GM15510 (cell line): Measurements from ENCODE around the gene KCNS3.

ENCODE experiments used
- POLR2A ChIP-seq: IDR thresholded peaks from 3 replicates; pipeline ENCODE4 v1.6.1; 2011; ENCODE audit warnings: borderline replicate concordance; ENCODE audit not compliant: insufficient read length; ENCODE audit errors: extremely low read depth

Gene KCNS3, protein sequence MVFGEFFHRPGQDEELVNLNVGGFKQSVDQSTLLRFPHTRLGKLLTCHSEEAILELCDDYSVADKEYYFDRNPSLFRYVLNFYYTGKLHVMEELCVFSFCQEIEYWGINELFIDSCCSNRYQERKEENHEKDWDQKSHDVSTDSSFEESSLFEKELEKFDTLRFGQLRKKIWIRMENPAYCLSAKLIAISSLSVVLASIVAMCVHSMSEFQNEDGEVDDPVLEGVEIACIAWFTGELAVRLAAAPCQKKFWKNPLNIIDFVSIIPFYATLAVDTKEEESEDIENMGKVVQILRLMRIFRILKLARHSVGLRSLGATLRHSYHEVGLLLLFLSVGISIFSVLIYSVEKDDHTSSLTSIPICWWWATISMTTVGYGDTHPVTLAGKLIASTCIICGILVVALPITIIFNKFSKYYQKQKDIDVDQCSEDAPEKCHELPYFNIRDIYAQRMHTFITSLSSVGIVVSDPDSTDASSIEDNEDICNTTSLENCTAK

DNA sequence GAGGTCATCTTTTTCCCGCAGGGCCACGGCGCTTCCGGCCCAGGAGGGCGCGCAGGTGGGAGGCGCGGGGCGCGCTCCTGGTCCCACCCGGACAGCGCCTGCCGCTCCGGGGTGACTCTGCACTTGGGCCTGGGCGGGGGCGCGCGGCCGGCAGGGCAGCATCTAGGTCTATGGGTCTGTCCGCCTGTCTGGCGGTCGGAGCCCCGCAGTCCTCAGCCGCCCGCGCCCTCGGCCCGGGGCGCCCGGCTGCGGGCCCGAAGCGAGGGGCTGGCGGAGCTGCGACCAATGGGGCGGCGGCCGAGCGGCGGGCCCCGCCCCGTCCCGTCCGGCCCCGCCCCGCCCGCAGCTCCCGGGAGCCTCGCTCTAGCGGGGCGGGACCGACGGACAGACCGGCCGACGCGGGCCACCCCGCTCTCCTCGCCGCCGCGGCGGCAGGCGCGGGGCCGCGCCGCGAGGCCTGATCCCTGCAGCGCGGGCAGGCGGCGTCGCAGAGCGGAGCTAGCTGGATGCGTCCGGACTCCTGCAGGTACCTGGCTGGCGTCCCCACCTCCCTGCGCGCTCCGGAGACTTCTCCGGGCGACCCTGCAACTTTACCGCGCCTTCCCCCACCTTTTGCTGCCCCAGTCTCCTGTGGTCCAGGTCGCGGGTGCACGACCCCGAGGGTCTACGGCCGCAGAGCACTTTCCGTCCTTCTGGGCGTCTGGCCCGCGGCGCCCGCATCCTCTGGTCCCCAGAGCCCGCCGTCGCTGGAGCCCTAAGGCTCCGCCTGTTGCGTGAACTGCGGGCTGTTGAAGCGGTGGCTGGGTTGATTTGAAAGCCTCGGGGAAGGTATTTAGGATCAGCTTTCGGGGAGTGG lies at the start of gene KCNS3:
Gene KCNS3, plus strand, starts transcription at position 387 of the 856 bp plus-strand sequence. CDS start 52,342 bp downstream, outside the sequence.
- no peak for TF ChIP-seq POLR2A

GRCh38 chr2:17830053-17831034 lies 48.1 kb upstream of the KCNS3 start:
- TF ChIP-seq POLR2A: no peak

DNA sequence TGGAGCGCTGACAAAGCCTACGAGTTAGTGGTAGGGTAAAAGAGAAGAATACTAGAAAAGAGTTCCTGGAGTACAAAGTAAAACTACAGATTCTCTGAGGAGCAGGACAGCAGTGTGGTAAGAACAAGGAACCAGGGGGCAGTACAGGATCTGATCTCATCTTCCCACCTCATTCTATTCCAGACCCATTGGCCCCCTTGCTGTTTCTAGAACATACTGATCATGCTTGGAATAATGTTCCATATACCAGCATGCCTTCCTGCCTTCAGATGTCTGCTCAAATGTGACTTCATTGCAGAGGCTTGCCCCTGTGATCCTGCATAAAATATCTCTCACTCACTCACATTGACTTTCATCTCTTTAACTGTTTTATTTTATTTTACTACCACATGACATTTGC lies 43.0 kb upstream of the KCNS3 start:
- no peak for TF ChIP-seq POLR2A

DNA sequence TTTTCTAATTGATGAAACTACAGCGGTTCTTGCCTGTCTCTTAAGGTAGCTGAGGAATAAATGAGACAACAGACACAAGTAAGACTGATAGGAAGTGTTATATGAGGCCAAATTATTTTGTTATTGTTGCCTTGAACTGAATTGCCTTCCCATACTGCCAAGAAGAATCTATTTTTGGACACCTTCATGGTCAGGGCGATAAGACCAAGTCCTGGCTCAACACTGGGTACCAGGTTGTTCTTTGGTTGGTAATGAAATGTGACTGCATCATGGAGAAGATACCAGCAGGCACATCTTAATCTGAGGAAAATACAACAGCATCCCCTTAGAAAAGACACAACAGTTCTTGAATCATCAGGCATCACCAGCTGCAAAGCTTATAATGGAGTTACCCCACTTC lies 38.5 kb upstream of the KCNS3 start:
- no peak for TF ChIP-seq POLR2A

DNA sequence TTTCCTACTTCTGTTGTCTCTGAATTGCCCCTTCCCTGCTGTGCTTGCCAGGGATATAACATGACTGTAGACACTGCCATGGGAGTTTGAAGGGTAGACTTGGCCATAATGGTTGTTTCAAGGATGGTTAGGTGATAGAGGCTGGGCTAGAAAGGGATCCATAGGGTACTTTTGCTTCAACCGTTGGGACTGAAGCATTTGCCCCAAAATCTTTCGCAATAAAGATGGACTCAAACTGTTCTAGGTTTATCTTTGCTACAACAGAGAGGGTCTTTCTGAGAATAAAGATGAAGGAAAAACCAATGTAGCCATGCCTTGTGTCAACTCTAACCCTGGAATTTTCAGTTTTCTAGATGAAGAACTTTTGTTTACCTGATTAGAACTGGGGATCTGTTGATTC lies 35.0 kb upstream of the KCNS3 start:
- TF ChIP-seq POLR2A: no peak

DNA sequence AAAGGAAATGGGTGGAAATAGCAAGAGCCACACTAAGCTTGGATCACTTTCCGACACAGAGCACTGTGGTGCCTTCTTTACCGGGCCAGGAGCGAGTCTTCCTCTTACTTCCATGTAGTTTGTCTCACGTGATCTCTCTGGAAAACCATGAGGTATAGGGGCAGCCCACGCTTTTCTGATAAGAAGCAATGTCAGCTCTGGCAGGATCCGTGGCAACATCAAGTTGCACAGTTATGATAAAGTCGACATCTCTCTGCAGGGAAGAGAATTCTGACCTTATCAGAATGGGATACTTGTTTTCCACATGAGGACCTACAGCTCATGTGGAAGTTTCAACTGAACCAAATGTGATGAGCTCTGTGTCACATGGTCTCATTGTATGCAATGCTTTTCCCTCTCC lies 32.7 kb upstream of the KCNS3 start:
- TF ChIP-seq POLR2A: no peak

- no peak for TF ChIP-seq POLR2A
Measured at GRCh38 chr2:17846676-17847075, 31.8 kb upstream of the KCNS3 start.

- TF ChIP-seq POLR2A: no peak
Measured at GRCh38 chr2:17847236-17847635, 31.2 kb upstream of the KCNS3 start.

- TF ChIP-seq POLR2A: no peak
Measured at GRCh38 chr2:17849275-17849674, 29.2 kb upstream of the KCNS3 start.

- TF ChIP-seq POLR2A: no peak
Measured at GRCh38 chr2:17850151-17850550, 28.3 kb upstream of the KCNS3 start.

- no peak for TF ChIP-seq POLR2A
Measured at GRCh38 chr2:17851731-17852585, 26.5 kb upstream of the KCNS3 start.

DNA sequence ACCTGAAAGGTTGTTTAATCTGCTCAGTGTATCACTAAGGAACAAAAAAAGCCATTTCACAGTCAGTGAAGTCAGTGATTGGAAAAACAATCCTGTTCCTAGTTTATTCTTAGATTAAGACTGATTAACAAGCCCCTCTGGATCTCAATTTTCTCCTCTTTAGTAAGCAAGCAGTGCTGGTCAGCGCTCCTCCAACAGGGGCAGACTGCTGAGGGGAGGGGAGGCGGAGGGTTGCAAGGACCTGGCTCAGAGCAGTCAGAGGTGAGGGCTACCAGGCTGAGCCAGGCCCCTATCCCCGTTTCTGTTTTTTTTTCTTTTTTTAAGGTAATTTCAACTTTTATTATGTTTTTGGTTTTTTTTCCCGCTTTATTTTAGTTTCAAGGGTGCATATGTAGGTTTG lies 24.7 kb upstream of the KCNS3 start:
- TF ChIP-seq POLR2A: no peak

- TF ChIP-seq POLR2A: no peak
Measured at GRCh38 chr2:17857021-17857420, 21.4 kb upstream of the KCNS3 start.

DNA sequence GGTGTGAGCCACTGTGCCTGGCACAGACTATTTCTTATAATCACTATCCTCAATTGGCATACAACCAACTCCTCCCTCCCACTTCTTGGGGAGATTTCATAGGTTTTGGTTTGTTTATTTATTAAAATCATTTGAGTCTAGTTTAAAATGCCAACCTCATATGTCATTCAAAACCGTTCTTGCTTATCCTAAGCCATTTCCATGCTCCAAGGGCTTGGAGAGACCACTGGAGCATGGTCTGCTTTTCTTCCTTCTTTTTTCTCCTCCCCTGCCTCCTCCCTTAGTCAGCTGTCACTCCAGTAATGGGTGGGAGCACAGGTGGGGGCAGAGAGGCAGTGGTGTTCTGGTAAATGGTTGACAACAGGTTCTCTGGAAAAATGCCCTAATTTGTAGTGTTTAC lies 20.4 kb upstream of the KCNS3 start:
- no peak for TF ChIP-seq POLR2A

DNA sequence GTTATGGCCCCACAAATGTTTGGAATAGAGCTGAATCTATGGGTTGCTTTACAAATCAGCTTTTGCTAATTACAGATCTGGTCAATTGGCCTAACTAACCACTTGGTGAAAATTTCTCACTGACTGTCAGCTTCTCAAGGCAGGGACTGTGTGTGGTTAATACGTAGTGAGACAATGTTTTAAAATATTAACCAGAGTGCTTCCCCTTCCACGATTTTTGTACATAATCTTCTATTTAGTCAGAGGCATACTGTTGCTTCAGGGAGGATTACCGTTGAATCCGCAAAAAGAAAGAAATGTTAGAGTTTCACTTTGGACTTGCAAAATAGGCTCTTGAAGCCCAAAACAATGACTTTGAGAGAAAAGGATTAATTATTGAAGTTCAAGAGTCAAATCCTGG lies 14.9 kb upstream of the KCNS3 start:
- TF ChIP-seq POLR2A: no peak
